Skin epidermis (tissue), 12 donors: ENCODE data around the gene UPF1.
"Not testable (repeated sequence)": the region's sequence is repeated elsewhere in the genome, so short reads cannot be mapped to it uniquely, and the experiment has no call there.

Source experiments
- H3K27ac ChIP-seq, 21 experiments: fragments of 200-600 bp; sonication (generic) in 11 of 21; one replicate each; pipeline ENCODE4 v1.5.0; 2020; ENCODE audit warnings: mild to moderate bottlenecking in 3 of 21, inconsistent platforms in 2 of 21, moderate library complexity in 2 of 21
- H3K4me3 ChIP-seq, 7 experiments: fragments of 200-600 bp; sonication (generic) in 2 of 7; one replicate each; pipeline ENCODE4 v1.5.0; 2020; ENCODE audit warnings: inconsistent platforms in 2 of 7, mild to moderate bottlenecking in 2 of 7, moderate library complexity in 1 of 7

The UPF1 gene

GRCh38 chr19:18893587-18894253 lies 62.0 kb downstream of the UPF1 start:
- Histone ChIP-seq H3K4me3 (no peak overlapping the region), H3K27ac (no peak overlapping the region)

DNA sequence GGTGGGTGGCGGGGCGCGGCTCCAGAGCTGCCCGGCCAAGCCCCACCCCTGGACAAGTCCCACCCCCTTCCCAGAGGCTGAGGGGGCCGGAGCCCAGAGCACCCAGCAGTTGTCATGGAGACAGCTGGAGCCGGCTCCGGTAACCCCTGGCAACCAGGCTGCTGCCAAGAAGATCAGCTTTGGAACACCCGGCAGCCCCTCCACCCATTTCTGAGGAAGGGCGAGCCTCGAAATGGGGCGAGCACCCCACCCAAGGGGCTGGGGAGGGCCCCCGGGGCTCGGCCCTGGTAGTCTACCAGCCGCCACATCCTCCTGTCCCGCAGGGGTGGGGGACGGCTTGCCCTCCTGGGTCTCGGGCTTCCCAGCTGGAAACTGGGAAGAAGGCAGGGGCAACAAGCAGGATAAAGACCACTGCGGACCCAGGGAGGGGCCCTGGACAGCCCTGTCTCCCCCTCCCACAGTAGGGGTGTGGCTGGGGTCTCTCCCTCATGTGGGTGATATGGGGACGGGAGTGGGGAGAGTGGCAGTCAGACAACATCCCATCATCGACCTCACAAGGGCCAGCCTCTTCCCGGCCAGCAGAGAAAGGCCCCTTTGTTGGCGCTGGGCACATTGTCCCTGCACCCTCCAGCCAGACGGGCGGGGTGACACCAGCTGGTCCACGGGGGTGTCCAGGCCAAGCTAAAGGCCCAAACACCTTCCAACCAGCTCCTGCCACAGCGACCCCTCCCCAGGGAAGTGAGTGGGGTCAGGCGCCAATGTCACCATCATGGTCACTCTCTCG lies 62.7 kb downstream of the UPF1 start:
- Histone ChIP-seq H3K4me3 (peak overlapping the region in 2 of 7 experiments; percentile 30 to 38), H3K27ac (no peak overlapping the region)

DNA sequence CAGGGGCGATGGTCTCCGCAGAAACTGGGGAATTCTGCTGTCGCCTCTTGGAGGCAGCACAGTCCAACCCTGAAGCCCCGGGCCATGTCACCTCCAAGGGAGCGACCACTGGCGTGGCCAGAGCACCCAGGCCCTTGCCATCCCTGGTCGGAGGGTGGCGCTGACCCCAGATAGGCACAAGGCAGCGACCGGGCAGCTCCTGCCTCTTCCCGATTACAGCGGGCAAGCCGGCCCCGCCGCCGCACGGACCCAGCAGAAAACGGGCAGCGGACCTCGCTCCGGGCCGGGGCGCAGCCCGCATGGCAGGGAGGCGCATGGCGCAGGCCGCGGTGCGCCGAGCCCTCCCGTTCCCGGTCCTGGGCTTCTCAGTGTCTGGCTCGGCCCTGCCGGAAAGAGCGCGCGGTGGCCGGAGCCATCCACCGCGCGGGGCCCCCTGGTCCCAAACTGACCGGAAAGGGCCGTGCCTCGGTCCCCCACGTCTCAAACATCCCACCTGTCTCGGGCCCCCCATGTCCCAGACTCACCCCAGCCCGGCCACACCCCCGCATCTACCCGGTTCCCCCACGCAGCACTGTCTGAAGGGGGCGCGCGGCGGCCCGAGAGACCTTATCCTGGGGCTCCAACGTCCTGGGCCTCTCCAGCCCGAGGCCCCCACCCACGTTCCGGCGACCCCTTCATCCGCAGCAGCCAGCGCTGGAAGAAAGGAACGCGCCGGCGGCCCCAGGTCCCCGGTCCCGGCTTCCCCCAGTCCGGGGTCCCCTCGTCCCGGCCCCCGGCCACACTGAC lies 63.5 kb downstream of the UPF1 start:
- Histone ChIP-seq H3K4me3 (peak overlapping the region in 4 of 7 experiments; percentile 13 to 38 (median 32)), H3K27ac (no peak overlapping the region)

DNA sequence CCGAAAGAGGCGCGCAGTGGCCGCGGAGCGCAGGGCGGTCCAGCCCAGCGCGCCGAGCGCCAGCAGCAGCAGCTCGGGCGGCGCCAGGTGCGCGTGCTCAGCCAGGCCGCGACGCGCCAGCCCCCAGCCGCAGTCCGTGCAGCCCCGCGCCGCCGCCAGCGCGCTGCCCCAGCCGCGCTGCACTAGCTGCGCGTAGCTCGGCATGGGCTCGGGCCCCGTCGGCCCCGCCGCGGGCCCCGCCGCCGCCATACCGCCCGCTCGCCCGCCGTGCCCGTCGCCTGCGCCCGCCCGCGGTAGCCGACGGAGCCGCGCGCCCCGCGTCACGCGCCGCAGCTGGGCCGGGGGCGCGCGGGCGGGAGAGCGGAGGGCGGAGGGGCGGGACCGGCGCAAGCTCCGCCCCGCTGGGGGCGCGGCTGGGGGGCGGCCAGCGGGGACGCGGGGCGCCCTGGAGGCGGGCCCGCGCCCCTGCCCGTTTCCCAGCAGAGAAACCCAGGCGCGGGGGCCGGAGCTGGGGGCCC lies 64.1 kb downstream of the UPF1 start, which contains the start of gene CERS1:
Gene CERS1, minus strand, starts transcription at position 335 of the 518 bp plus-strand sequence. Its CDS starts 86 bp downstream, at position 249.
- Histone ChIP-seq H3K4me3 (peak within 1 kb of the TSS in 4 of 7 experiments; percentile 13 to 38 (median 32)), H3K27ac (no peak within 1 kb of the TSS)

DNA sequence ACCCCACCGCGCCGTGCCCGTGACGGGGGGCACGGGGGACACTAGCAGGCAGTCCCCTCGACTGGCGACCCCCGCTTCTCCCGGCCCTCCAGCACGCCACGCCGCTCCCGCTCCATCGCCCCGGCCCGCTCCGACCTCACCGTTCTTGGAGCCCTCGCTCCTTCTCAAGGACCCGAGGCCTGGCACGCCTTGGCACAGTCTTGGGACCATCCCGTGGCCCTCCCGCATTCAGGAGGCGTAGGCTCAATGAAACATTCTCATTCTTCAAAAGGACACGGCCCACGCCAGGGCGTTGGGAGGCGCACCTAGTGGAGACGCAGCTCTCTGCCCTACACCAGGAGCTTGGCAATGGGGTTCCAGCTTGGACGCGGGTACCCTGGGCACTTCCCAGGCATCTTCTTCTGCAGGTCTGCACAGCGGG lies 64.7 kb downstream of the UPF1 start:
- Histone ChIP-seq H3K4me3 (peak overlapping the region in 1 of 7 experiments; percentile 24), H3K27ac (no peak overlapping the region)

DNA sequence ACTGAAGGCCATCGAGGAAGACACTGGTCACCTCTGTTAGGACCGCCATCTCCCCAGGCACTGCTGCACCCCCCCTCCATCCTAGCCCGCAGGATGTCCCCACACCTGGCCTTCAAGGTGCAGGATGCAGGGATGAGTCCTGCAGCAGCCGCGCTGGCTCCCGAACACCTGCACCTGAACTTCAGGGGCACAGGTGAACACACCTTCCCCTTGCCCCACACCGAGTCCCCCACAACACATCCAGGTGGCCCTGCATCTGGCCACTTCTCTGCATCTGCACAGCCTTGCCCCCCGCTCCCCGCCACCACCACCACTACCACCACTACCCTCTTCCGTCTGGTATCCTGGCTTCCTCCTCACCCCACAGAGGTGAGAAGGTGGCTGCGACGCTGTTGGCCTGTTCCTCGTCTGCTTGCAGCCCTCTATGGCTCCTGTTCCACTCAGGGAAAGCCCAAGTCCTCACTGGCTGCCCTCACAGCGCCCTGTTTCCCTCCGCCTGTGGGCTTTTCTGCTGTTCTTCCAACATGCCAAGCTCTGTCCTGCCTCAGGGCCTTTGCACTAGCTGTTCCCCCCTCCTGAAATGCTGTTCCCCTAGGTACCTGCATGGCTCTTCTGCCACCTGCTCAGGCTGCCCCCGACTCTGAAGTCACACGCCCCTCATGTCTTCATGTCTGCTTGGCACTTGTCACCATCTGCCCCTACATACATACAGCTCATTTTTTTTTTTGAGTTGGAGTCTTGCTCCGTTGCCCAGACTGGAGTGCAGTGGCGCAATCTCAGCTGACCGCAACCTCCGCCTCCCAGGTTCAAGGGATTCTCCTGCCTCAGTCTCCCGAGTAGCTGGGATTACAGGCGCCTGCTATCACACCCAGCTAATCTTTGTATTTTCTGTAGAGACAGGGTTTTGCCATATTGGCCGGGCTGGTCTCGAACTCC lies 65.6 kb downstream of the UPF1 start:
- H3K27ac ChIP-seq: no peak overlapping the region

DNA sequence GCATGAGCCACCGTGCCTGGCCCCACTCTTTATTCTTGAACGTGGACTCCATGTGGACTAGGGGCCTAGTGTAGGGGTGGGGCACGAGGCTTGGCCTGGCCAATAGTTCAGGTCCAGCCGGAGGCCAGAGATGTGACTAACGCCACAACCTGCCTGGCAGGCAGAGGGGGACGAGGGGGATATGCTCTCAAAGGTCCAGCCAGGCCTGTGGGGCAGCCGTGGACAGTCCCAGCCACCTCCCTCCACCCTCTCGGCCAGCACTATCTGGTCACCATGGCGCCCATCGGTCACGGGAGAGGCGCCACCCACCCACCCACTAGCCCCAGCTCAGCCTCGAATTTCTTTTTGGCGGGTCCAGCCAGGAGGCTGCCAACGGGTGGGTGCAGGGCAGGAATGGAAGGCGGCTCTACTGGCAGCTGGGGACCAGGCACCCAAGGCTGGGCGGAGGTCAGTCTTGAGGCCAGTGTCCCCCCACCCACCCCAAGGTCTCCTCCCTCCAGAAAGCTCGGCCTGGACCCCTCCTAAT lies 66.4 kb downstream of the UPF1 start:
- Histone ChIP-seq H3K27ac (no peak overlapping the region), H3K4me3 (no peak overlapping the region)

More for the DNA sequence above, 65.6 kb downstream of the UPF1 start:
- H3K4me3 ChIP-seq: no peak overlapping the region

DNA sequence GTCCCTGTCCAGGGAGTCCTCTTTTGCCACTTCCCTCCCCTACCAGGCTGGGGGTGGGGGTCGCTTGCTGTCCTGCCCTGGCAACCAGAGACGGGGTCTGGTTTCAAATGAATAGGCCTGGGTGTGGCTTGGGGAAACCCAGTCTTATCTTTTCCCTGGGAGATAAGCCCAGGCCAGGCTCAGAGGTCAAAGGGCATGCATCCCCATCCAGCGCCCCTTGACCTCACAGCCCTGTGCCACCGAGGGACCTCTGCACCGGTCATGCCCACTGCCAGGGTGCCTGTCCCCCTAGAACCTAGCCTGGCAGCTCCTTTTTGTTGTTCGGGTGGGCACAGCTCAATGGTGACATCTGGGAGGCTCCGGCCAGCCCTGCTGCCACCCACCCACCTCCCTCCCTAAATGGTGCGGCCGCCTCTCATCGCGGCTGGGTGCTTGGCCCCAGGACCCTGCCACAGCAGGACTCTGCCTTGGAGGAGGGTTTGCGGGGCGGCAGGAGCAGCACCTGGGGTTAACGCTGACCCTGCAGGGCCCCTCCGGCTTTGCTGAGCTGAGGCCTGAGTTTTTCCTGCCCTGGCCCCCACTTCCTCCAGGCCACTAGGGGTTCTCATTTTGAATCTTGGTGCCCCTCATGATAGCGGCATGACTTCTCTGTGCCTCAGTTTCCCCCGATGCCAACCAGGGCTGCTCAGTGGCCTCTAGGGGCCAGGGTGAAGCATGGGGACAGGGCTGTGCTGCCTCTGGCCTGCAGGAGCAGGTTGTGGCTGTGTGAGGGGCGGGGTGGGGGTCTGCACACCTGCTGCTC lies 67.0 kb downstream of the UPF1 start:
- no peak overlapping the region for H3K27ac ChIP-seq
- no peak overlapping the region for H3K4me3 ChIP-seq

DNA sequence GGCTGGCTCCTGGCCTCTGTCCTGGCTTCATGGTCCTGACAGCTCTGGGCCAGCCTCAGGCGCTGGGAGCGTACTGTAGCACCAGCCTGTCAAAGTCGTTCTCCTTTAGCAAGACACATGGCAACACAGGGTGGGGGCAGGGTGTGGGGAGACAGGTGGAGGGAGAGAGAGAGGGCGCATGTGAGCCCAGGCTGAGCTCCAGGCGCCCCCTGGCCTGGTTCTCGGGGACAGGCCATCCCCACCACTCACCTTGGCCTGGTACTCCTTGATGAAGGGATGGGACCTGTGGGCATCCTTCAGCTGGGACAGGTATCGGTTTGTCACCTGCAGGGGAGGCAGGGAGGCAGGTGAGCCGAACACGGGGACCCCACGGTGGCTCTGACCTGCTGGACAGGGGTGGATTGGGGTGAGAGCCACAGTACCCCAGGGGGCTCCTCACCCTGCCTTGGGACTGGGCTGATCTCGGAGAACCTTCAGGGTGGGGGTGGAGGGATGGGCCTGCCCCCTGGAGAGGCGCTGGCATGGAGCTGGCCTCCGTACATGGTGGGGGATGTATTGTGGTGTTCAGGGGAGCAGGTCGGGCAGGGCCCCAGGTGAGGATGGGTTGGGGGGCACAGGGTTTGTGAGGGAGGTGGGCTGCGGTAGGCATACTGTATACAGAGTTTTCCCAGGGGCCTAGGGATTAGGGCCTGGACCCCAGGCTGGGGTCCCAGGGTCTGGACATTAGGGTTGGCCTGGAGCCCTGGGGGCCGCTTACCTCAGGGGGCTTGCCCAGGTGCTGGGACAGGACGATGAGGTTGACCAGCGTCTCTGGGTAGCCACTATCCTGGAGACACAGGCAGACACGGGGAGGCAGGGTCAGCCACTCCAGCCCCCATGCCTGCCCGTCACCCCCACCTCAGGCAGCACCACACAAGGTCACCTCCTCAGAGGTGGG lies 68.1 kb downstream of the UPF1 start:
- H3K4me3 ChIP-seq: no peak overlapping the region
- no peak overlapping the region for H3K27ac ChIP-seq

DNA sequence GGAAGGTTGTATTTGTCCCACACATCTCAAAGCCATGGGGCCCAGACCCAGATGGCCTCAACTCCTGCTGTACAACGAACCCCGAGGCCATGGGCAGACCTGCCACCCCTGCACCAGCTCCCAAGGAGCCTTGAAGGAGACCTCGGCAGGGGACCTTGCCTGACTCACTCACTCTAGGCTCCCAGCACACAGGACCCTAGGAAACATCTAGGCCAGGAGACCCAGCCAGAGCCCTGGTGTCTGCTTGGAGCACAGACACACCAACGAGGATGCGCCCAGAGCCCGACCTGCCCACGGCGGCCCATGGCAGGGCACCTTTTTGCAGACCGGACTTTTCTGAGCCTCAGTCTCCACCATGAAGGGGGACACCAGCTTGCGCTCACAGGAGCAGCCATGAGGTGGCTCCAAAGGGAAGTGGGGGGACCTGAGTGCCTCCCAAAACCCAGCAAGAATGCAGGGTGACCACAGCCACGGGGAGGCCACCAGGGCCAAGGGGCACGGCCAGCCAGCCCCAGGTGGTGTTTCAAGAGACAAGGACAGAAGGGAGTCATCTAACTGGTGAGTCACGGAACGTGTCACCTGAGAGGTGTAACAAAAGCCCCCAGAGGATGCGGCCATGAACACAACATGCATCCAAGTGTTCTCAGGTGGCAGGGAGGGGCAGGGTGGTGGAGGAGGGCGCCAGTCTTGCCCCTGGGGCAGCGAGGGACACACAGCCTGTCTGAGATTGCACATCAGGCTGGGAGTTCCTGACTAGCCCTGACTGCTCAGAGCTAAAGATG lies 69.1 kb downstream of the UPF1 start:
- Histone ChIP-seq H3K4me3 (no peak overlapping the region), H3K27ac (no peak overlapping the region)

DNA sequence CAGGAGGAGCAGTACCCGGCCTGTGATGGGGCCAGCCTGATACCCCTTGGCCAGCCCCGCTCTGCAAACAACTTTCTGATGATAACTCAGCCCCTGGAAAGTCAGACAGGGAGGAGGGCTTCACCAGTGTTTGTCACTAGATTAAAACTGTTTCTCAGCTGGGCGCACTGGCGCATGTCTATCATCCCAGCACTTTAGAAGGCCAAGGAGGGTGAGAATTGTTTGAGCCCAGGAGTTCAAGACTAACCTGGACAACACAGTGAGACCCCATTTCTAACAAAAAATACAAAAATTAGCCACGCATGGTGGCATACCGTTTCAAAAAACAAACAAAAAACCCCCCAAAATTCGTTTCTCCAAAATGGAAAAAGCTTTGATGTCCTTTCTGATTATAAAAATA lies 69.7 kb downstream of the UPF1 start:
- Histone ChIP-seq H3K4me3 (no peak overlapping the region), H3K27ac (no peak overlapping the region)

DNA sequence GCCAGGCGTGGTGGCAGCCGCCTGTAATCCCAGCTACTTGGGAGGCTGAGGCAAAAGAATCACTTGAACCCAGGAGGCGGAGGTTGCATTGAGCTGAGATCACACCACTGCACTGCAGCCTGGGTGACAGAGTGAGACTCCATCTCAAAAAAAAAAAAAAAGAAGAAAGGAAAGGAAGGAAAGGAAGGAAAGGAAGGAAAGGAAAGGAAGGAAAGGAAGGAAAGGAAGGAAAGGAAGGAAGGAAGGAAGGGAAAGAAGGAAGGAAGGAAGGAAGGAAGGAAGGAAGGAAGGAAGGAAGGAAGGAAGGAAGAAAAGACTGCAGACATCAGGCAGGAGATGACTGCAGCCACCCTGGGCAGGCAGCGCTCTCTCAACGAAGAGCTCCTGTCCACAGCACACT lies 70.8 kb downstream of the UPF1 start:
- not testable (repeated sequence) for H3K4me3 ChIP-seq, H3K27ac ChIP-seq

DNA sequence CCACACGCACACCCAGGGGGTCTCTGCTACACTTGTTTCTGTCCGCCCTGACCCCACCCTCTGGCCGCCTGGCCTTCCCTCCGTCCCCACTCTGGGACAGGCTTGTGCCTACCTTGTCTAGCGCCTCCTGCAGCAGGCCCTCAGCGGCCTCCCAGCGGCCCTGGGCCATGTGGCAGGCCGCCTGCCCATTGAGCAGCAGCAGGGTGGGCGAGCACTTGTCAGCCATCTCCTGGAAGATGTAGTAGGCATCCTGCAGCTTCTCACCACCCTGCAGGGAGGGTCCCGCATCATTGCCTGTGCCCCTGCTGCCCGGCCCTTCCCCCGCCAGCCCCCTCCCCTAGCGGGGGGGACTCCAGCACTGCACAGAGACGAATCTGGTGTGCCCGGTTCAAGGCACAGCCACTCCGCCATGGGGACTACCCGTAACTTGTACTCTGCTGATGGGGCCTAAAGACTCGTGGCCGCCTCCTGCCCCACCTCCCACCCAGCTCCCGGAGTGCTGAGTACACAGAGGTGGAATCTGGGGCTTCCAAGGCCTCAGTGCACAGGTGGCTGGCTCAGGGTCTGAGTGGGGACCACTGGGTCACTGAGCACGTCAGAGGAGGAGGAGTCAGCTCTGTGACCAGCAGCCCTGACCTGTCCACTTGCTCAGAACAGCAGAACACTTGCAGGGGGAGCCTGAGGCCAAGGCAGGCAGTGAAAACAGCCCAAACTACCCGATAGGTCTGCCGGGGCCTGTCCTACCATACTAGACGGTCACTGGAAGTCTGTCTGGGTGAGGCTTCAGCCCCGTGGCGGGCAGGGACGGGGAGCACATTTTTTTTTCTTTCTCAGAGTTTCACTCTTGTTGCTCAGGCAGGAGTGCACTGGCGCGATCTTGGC lies 71.6 kb downstream of the UPF1 start:
- H3K27ac ChIP-seq: no peak overlapping the region
- H3K4me3 ChIP-seq: no peak overlapping the region

GRCh38 chr19:18904334-18905057 lies 72.7 kb downstream of the UPF1 start:
- H3K4me3 ChIP-seq: no peak overlapping the region
- no peak overlapping the region for H3K27ac ChIP-seq

DNA sequence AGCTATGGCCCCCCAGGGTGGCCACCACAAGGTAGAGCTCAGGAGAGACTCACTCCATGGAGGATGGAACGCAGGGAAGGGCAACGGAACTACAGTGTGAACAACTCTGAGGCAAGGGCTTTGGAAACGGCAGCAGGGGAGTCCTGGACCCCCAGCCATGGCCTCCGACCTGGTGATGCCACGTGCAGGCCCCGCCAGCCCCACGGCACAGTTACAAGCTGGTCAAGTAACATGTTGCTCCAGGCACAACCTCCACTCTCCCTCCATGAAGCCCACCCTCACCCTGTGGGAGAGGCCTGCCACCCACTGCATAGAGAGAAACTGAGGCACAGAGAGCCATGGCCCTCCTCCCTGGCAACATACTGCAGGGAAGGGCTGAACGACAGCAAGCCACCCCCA lies 73.3 kb downstream of the UPF1 start:
- H3K4me3 ChIP-seq: no peak overlapping the region
- no peak overlapping the region for H3K27ac ChIP-seq
